Kidney tubule cell (primary cell): Measurements from ENCODE around the gene FAT1.

ENCODE experiments used
- DNase-seq: peaks from one replicate; pipeline ENCODE4 v3.0.0-alpha.2; 2018; ENCODE audit warnings: low spot score

Gene FAT1

GRCh38 chr4:186699881-186700397, 23.7 kb downstream of the FAT1 start:
- no peak for DNase-seq

- DNase-seq: no peak
Measured at GRCh38 chr4:186699298-186699697, 24.4 kb downstream of the FAT1 start.

- no peak for DNase-seq
Measured at GRCh38 chr4:186698525-186698924, 25.1 kb downstream of the FAT1 start.

GRCh38 chr4:186698028-186698427, 25.6 kb downstream of the FAT1 start:
- no peak for DNase-seq

- DNase-seq: no peak
Measured at GRCh38 chr4:186695392-186695791, 28.3 kb downstream of the FAT1 start.

- no peak for DNase-seq
Measured at GRCh38 chr4:186693894-186694293, 29.8 kb downstream of the FAT1 start.

- peak; percentile 58 for DNase-seq
Measured at GRCh38 chr4:186693159-186693815, 30.4 kb downstream of the FAT1 start.

- no peak for DNase-seq
Measured at GRCh38 chr4:186691396-186691795, 32.3 kb downstream of the FAT1 start.

- peak; percentile 81 for DNase-seq
Measured at GRCh38 chr4:186689476-186689875, 34.2 kb downstream of the FAT1 start.

GRCh38 chr4:186688150-186688943, 35.3 kb downstream of the FAT1 start:
- DNase-seq: no peak

- no peak for DNase-seq
Measured at GRCh38 chr4:186687265-186687664, 36.4 kb downstream of the FAT1 start.

- peak; percentile 98 for DNase-seq
Measured at GRCh38 chr4:186685767-186686183, 37.9 kb downstream of the FAT1 start.

- DNase-seq: peak; percentile 68
Measured at GRCh38 chr4:186684889-186685309, 38.8 kb downstream of the FAT1 start.

GRCh38 chr4:186684220-186684619, 39.4 kb downstream of the FAT1 start:
- no peak for DNase-seq

- no peak for DNase-seq
Measured at GRCh38 chr4:186680641-186681040, 43.0 kb downstream of the FAT1 start.

- peak; percentile 96 for DNase-seq
Measured at GRCh38 chr4:186676531-186677161, 47.0 kb downstream of the FAT1 start.

GRCh38 chr4:186669735-186670134, 53.9 kb downstream of the FAT1 start:
- DNase-seq: no peak

GRCh38 chr4:186669159-186669731, 54.4 kb downstream of the FAT1 start:
- DNase-seq: peak; percentile 55

GRCh38 chr4:186666750-186667149, 56.9 kb downstream of the FAT1 start:
- DNase-seq: no peak

GRCh38 chr4:186666252-186666651, 57.4 kb downstream of the FAT1 start:
- peak; percentile 70 for DNase-seq

GRCh38 chr4:186660403-186660802, 63.3 kb downstream of the FAT1 start:
- DNase-seq: no peak

- DNase-seq: peak; percentile 57
Measured at GRCh38 chr4:186659935-186660334, 63.7 kb downstream of the FAT1 start.
